Fibroblast of pulmonary artery (primary cell): Measurements from ENCODE around the gene TP53TG3C.
"Not testable (repeated sequence)": the region's sequence is repeated elsewhere in the genome, so short reads cannot be mapped to it uniquely, and the experiment has no call there.

ENCODE experiments used
- DNase-seq: peaks from one replicate; pipeline ENCODE4 v3.0.0-alpha.2; 2010; ENCODE audit warnings: low read depth
- H3K4me3 ChIP-seq: replicated peaks from 2 replicates; pipeline ENCODE4 v1.5.1; 2011; ENCODE audit warnings: low read depth, mild to moderate bottlenecking, control low read depth, low read length, moderate library complexity

TP53TG3C gene

GRCh38 chr16:33193926-33194325, at the start of gene TP53TG3C:
Gene TP53TG3C, plus strand, starts transcription at chr16:33194226. Its CDS starts 68 bp downstream, at chr16:33194294.
- DNase-seq, H3K4me3 ChIP-seq: not testable (repeated sequence)
